GOT3 (cell line): ENCODE results near the gene SPATA25.
"Not testable (repeated sequence)": the region's sequence is repeated elsewhere in the genome, so short reads cannot be mapped to it uniquely, and the experiment has no call there.

Experiments
- DNase-seq: peaks from one replicate; lab custom pipeline; 2025; ENCODE audit warnings: mixed read lengths; lab: John Stamatoyannopoulos, UW

Gene SPATA25, protein sequence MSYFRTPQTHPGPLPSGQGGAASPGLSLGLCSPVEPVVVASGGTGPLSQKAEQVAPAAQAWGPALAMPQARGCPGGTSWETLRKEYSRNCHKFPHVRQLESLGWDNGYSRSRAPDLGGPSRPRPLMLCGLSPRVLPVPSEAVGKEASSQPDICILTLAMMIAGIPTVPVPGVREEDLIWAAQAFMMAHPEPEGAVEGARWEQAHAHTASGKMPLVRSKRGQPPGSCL

DNA sequence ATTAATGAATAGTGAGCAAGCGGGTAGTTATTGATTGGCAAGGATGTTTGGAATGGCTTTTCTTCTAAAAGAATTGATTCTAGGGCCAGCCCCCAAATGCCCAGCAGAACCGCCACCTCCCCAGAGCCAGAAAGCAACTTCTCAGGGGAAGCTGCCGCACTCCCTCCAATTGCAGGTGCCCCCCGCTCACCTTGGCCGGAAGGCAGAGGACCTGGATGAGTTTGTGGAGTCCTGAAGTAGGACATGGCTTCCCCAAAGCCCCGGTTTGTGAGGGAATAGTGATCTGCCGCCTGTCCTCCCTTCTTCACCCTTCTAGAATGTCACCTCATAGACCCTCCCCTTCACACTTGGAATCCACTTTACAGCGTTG lies at the start of gene SPATA25:
SPATA25 (minus strand) TSS at position 277 of the 370 bp plus-strand sequence; CDS start at position 245, 32 bp downstream.
- DNase-seq, result no peak

DNA sequence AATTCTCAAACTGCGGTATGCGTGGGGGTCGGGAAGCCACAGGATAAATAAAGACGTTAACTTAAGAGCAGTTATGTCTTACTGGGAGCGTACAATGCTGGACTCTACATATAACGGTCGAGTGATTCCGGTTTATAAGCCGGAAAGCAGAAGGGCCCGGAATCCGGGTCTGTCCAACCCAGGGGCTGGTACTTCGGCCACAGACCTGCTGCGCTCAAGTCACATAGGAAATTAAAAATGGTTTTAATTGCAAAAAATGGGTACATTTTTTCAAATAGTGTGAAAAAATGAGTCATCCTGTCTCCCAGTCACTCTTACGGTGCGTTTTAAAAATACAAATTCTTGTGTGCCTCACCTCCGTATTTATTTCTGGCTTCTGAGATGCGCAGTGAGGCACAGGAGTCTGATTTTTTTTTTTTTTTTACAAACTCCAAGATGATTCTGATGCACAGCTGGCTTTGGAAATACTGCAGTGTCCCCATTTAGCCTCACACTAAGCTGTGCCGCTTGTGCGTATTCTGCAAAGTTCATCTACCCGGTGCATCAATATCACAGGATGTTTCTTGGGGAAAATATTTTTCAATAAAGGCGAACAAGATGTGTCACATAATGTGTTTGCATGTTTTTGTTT lies 48.1 kb upstream of the SPATA25 start:
- no peak for DNase-seq

DNA sequence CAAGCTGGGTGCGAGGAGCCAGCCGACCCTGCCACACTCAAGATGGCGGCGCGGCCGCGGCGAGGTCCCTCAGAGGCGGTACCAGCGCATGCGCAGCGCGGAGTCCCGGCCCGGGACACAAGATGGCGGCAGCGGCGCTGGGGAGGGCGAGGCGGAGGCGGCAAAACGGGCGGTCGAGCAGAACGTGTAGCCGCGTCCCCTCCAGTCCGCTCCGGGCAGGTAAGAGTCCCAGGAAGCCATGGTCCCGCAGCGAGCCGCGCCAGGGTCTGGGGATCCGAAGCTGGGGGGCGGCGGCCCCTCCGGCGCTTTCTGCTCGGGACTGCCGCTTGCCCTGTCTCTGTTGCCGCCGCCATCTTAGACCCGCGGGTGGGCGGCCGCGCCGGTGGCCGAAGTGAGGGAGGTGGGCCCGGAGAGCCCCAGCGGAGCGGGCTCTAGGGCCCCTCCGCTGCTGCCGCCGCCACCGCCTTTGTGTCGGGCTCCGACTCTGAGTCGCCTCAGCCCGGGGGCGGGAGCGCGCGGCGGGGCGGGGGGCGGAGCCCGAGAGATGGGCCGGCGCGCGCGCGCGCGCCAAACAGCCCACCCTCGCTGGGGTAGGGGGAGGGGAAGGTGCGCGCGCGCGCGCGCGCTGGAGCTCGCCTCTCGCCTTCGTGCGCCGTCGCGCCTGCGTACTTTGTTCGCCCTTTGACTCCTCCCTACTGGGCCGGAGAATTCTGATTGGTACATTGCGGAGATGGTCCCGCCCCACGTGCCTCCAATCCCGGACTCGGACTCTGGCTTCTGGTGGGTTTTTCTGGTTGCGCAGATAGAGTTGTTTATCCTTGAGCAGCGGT lies 47.4 kb upstream of the SPATA25 start, which contains the start of gene PCIF1:
PCIF1 (plus strand) TSS at position 98 of the 830 bp plus-strand sequence. CDS start 4,317 bp downstream, outside the sequence.
- DNase-seq, result peak; percentile 97

DNA sequence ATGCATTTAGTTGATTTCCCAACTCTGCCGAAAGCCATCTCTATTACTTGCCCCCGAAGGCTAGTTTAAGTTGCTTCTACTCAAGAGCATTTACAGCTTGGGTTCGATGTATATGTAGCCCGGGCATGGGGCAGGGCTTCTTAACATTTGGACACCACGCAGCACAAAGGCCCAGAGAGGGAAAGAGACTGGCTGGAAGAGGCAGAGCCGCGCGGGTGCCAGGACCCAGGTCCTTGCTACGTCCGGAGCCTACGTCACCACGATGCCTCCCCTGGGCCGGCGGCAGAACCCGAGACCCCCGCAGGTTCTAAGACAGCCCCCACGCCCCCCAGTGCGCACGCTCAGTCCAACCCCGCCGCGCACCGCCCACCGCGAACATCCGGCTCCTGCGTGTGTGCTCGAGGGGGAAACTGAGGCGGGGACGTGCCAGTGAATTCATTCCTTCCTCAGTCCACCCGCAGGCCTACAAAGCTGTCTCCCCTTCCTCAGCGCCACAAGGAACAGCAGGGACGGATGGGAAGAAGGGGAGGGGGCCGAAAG lies 46.7 kb upstream of the SPATA25 start:
- DNase-seq, result no peak

DNA sequence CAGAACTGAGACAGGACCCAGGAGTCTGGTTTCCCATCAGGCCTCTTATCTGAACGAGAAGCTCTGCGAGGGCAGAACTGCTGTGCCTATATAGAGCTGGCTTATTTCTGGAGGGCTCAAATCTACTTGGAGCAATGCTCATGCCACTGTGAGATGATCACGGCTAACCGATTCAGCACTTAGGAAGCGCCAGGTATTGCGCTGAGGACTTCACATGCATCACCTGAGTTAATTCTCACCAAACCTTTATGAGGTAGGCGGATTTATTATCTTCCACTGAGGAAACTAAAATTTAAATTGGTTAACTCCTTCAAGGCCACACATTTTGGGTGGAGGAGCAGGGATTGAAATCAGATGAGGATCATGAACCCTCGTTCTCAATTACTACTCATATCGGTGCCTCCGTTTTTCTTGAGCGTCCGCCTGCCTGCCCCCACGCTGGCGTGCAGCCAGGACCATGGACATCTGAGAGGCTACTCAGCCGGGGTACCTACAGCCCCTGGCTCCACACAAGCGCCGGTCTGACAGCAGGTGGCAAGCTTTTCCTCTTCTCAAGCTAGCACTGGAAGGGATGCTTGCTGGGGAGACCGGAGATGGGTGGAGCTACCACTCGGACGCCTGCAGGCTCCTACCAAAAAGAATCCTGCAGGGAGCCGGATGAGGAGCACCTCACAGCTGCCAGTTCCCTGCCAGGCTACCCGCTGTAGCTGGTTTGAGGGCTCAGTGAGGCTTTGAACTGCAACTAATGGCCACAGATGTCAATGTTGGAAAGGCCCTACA lies 46.0 kb upstream of the SPATA25 start:
- DNase-seq, result peak; percentile 34

DNA sequence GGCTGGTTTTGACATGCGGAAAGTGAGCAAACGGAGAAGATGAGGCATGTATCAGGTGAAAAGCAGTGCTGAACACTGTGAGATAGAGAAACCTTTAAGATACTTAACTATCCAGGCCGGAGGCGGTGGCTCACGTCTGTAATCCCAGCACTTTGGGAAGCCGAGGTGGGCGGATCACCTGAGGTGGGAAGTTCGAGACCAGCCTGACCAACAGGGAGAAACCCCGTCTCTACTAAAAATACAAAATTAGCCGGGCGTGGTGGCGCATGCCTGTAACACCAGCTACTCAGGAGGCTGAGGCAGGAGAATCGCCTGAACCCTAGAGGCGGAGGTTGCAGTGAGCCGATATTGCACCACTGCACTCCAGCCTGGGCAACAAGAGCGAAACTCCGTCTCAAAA lies 44.3 kb upstream of the SPATA25 start:
- not testable (repeated sequence) for DNase-seq

DNA sequence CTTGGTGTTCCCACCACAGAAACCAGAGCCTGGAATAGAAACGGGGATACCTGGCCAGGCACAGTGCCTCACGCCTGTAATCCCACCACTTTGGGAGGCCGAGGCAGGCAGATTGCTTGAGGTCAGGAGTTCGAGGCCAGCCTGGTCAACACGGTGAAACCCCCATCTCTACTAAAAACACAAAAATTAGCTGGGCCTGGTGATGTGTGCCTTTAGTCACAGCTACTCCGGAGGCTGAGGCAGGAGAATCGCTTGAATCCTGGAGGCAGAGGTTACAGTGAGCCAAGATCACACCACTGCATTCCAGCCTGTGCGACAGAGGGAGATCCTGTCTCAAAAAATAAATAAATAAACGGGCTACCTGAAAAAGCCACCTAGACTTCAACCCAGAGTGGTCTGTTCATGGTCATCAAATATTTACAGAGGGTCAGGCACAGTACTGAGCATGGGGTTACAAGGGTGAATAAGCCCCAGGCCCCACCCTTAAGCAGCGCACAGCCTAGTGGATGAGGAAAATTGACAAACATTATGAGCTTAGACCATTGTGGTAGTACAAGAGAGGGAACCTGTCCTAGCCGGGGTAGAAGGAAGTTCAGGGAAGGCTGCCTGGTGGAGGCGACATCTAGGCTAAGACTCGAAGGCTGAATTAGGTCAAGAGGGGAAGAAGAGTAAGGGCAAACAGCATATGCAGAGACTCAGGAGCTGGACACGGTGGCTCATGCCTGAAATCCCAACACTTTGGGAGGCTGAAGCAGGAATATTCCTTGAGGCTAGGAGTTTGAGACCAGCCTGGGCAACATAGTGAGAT lies 39.9 kb upstream of the SPATA25 start:
- no peak for DNase-seq

DNA sequence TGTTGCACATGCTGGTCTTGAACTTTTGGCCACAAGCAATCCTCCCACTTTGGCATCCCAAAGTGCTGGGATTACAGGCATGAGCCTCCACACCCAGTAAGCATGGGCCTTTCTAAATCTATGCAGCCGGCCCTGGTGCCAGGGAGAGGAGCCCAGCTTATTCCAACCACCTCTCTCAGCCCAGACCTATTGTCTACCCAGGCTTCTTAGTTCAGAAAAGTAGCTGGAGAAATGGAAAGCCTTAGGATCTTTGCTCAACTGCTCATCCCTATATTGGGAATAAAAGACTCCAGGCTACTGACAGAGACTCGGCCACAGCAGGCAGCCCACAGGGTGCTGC lies 39.3 kb upstream of the SPATA25 start:
- no peak for DNase-seq

DNA sequence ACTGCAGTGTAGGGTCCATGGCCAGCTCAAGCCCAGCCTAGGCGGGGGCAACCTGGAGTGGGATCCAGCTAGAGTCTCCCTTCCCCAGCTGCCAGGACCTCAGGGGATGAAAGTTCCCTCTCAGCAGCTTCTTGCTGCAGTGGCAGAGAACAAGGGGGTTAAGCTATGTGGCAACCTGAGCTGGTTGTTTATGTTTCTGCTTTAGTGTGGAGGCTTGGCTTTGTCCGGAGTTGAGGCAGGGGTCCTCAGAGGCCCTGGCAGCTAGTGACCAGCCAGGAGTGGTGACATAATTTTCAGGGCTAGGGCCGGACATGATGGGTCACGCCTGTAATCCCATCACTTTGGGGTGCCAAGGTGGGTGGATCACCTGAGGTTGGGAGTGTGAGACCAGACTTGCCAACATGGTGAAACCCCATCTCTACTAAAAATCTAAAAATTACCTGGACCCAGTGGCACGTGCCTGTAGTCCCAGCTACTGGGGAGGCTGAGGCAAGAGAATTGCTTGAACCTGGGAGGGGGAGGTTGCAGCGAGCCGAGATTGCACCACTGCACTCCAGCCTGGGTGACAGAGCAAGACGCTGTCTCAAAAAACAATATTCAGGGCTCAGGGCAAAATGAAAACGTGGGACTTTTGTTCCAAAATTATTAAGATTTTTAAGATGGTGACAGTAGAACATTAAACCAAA lies 38.5 kb upstream of the SPATA25 start:
- no peak for DNase-seq

DNA sequence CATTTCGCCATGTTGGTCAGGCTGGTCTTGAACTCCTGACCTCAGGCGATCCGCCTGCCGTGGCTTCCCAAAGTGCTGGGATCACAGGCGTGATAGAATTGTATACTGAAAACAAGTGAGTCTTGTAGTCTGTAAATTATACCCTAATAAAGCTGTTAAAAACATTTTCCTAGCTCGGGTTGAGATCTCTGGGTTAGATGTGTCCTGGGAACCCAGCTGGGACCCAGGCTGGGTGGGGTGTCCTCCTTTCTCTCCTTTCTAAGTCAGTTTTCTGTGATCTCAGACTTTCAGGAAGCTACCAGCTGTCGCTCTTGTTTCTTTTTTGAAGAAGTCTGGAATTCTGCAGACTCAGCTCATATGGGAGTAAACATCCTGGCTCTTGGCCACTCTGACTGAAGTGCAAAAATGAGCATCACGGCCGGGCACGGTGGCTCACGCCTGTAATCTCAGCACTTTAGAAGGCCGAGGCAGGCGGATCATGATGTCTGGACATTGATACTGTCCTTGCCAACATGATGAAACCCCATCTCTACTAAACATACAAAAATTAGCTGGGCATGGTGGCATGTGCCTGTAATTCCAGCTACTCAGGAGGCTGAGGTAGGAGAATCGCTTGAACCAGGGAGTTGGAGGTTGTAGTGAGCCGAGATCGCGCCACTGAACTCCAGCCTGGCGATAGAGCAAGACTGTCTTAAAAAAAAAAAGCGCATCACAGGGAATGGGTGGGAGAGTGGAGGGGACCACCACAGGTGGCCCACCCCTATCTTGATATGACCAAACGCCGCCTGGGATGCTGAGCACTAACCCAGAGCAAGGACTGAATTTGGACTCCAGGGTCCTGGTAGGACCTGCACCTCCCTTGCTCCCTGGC lies 37.2 kb upstream of the SPATA25 start:
- no peak for DNase-seq

DNA sequence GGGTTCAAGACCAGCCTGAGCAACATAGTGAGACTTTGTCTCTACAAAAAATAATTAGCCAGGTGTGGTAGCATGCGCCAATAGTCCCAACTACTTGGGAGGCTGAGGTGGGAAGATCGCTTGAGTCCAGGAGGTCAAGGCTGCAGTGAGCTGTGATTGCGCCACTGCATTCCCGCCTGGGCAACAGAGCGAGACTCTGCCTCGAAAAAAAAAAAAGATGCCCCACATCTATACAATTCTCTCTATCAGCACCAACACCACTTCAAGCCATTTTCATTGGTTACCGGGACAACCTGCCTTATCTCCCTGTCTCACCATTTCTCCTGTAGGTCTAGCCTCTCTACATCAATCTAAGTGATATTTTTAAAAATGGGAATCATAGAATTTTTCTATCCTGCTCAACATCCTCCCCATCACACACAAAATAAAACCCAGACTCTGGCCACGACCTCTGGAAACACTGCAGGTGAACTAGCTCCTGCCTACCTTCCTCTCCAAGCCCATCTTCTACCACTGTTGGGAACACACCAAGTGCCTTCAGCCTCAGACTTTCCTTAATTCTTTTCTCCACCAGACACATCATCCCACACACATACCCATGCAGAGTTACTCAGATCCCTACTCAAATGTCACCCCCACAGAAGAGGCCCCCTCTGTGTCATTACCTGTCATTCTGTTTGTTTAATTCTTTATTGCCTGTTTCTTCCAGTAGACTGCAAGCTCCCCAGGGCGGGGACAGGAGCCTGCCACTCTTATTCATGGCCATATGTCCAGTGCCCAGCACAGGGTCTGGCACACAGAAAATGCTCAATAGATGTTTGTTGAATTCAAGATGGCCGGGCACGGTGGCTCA lies 34.1 kb upstream of the SPATA25 start:
- no peak for DNase-seq

DNA sequence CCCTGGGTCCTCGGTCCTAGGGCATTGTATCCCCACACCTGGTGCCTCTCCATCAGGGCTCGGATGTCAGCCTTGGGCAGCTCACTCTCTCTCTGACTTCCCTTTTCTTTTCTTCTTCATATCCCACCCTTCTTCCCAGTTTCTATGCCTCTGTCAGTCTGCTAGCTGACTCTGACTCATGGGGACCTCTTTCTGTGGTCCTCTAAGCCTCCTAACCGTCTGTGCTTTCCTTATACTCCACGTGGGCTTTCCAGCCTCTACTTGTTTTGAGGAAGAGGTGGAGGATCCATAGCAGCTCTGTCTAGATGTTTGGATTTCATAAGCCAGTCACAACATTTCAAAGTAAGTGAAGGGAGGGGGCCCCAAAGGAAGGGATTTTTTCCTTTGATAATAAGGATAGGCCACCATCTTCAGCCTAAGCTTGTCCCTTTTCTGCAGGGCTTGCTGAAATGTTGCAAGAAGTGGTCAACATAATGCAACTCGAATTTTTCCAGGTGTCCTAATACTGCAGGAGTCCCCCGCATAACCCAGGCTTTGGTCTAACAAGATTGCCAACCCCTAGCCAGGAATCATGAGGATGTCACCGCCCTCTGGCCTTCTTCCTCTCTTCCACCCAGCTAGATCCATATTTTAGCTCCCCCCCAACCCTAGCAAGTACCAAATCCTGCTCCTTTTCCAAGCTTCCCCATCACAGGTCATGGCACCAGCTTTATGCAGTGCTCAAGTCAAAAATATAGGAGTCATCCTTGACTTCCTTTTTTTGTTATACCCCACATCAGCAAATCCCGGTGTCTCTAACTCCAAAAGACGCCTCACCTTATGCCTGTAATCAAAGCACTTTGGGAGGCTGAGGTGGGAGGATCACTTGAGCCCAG lies 33.3 kb upstream of the SPATA25 start:
- no peak for DNase-seq

DNA sequence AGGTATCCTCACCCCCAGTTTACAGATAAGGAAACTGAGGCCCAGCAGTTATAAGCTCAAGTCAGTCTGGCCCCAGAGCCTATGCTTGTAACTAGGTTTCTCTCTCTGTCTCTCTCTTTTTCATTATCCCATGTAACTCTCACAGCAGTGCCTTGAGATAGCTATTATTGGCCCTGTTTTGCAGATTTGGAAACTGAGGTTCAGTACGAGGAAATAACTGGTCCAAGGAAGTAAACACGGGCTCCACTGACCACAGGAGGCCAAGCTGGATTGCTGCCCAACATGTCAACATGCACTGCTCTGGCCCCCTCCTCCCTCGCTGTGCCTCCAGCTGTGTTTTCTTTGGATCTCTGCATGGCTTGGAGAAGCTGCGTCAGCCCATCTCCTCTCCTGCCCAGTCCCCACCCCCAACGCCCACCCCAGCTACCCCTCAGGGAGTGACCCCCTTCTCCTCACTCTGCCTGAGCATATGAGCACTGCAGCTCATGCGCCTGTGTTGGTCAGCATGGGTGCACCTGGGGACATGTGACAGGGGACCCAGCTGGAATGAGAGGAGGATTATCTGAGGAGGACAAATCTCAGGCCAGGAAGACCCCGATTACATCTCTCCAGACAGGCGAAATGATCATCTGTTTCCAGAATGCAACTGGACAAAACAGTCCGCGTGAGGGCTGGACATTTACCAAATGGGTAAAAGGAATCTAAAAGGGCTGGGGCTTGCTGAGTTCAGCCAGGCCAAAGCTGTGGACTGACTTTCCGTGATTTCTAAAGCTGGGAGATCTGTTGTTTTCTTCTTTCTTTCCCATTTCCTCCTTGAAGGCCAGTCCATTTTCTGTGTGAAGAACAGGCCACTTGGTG lies 32.3 kb upstream of the SPATA25 start:
- no peak for DNase-seq

DNA sequence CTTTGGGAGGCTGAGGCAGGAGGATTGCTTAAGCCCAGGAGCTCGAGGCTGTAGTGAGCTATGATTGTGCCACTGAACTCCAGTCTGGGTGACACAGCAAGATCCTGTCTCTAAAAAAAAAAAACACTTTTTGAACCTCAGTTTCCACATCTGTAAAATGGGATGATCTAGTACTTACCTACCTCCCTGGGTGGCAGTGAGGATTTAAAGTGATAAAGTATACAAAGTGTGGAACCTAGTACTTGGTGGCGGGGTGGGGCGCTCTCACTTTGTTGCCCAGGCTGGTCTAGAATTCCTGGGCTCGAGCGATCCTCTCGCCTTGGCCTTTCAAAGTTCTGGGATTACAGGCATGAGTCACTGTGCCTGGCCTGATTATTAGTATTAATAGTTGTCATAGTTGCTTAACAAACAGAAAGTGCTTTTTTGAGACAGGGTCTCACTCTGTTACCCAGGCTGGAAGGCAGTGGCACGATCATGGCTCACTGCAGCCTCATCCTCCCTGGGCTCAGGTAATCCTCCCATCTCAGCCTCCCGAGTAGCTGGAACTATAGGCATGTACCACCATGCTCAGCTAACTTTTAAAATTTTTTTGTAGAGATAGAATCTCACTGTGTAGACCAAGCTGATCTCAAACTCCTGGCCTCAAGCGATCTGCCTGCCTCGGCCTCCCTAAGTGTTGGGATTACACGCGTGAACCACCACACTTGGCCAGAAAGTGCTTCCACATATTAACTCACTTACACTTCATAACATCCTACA lies 31.5 kb upstream of the SPATA25 start:
- no peak for DNase-seq

DNA sequence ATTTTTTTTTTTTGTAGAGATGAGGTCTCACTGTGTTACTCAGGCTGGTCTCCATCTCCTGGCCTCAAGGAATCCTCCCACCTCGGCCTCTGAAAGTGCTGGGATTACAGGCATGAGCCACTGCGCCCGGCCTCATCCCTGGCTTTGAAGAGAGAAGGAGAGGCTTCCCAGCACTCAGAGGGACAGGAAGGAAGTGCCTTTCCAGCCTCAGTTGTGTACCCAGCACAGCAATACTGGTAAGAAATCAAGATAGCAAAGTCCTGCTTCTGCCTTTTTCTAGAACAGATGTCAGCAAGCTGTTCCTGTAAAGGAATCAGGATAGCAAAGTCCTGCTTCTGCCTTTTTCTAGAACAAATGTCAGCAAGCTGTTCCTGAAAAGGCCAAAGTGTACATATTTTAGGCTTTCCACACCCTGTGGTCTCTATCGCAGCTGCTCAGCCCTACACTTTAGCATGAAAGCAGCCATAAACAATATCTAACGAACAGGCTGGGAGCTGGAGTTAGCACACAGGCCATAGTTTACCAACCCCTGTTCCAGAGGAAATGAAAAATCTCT lies 30.8 kb upstream of the SPATA25 start:
- no peak for DNase-seq

DNA sequence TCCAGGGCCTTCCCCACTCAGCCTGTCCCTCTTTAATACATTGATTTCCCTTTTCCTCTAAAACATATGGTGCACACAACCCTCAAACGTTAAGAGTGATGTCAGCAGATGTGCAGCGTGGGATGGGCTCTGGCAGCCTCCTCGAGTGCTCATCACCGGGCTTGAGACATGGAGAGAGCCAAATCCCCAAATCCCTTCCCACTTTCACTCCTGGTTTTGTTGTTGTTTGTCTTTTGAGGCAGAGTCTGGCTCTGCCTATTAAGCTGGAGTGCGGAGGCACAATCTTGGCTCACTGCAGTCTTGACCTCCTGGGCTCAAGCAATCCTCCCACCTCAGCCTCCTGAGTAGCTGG lies 30.3 kb upstream of the SPATA25 start:
- DNase-seq, result no peak
